Activated naive CD4-positive, alpha-beta T cell (primary cell): ENCODE measurements around the gene NUP214.

ENCODE experiments used
- DNase-seq, 4 experiments: peaks; one replicate each; lab custom pipeline; 2025; lab: John Stamatoyannopoulos, UW

Gene NUP214

GRCh38 chr9:131277287-131277909, 152.0 kb downstream of the NUP214 start:
- peak in 1 of 4 experiments; percentile 35 for DNase-seq

- peak in 3 of 4 experiments; percentile 32 to 43 (median 37) for DNase-seq
Measured at GRCh38 chr9:131277910-131278701, 152.7 kb downstream of the NUP214 start.

- no peak for DNase-seq
Measured at GRCh38 chr9:131278702-131279111, 153.3 kb downstream of the NUP214 start.

GRCh38 chr9:131279196-131279862, 153.9 kb downstream of the NUP214 start:
- DNase-seq: no peak

GRCh38 chr9:131279863-131280570, 154.6 kb downstream of the NUP214 start:
- no peak for DNase-seq

- no peak for DNase-seq
Measured at GRCh38 chr9:131280660-131281059, 155.3 kb downstream of the NUP214 start.

DNA sequence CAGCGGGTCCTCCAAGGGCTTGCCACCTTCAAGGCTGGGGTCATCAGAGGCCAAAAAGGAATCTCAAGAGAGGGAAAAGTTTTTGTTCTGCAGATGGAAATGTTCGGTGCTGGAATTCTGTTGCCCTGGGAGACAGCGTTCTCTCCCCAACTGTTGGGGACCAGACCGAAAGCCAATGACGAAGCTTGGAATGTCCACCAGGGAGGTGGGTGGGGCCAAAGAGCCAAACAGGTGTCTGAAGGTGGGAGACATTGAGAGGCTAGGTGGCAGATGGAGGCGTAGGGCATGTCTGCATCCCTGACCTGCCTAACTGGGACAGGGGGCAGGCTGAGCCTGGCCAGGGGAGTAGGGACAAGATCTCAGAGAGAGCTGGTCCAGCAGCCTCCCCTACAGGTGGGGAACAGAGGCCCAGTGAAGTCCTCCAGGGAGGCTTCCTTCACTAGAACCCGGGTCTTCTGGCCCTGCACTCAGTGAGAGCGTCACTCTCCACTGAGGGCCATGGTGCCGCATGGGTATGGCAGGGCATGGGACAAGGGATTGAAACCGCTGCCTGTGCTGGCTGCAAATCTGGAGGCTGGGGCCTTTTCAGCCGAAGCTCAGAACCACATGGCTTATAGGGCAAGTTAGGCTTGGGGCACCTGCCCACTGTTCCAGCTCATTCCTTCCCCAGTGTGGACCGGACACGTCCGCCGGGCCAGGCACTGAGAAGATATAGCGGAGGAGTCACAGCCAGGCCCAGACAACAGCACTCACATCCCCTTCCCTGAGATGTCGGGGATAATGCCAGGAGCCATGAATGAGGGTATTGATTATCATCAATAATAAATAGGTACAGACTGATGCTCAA, 156.0 kb downstream of the NUP214 start:
- DNase-seq: no peak

GRCh38 chr9:131282175-131282574, 156.8 kb downstream of the NUP214 start:
- no peak for DNase-seq

DNA sequence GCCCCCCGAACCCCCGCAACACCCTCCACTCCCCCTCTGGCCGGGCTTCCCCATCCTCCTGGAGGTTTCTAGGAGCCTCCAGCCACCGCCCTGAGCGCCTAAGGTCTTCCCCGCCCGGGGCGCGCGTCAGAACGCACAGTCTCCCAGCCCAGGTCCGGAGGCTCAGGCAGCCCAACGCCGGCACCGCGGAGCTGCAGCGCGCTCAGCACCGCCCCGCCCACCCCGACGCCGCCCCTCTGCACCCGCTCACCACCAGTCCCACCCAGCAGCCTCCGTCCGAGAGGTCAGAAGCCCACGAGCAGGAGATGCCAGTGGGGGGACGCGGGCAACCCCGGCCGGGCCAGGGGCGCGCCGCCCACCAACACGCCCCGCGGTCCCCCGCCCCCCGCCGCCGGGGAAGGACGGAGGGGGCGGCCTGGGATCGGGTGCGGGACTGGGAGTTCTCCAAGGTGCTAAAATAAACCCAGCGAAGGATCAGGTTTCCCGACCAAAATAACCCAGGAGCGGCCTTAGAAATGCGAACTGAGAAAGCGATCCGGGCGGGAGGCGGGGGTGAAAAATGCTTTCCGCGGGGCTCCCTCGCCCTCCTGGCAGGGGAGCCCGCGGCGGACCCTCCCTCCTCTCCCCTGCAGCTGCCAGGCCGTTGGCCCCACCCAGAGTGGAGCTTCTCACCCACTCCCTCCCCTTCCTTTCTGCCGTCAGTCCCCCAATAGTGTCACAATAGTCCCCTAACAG, 157.5 kb downstream of the NUP214 start:
- DNase-seq: peak in 1 of 4 experiments; percentile 16
